Left lung (tissue), 10 donors: ENCODE results near the gene HLF. TPM values are rescaled to one million over a fixed set of nuclear protein-coding genes. Genes with fewer than 3 reads are reported as not detected.

Experiments used
- ATAC-seq: fragments of 200-7000 bp; cut with Tn5 transposase; one replicate; pipeline ENCODE4 v1.9.1; 2020; ENCODE audit warnings: moderate library complexity
- DNase-seq, 4 donors: peaks; one replicate each; pipeline ENCODE4 v3.0.0-alpha.2; 2013 to 2020
- H3K27ac ChIP-seq, 2 donors: fragments of 200-600 bp; sonication (generic) in 1 of 2; one replicate each; pipeline versions ENCODE4 v1.5.0 to v1.8.0; 2020 to 2021
- H3K27me3 ChIP-seq, 2 donors: fragments of 200-600 bp; sonication (generic) in 1 of 2; one replicate each; pipeline versions ENCODE4 v1.5.0 to v1.8.0; 2020 to 2021
- H3K36me3 ChIP-seq, 2 donors: fragments of 200-600 bp; sonication (generic) in 1 of 2; one replicate each; pipeline versions ENCODE4 v1.5.0 to v1.8.0; 2020 to 2021
- H3K4me1 ChIP-seq, 2 donors: fragments of 200-600 bp; one replicate each; pipeline ENCODE4 v1.8.0; 2021
- H3K4me3 ChIP-seq, 2 donors: fragments of 200-600 bp; sonication (generic) in 1 of 2; one replicate each; pipeline versions ENCODE4 v1.5.0 to v1.8.0; 2020 to 2021; ENCODE audit warnings: mild to moderate bottlenecking in 1 of 2
- H3K9me3 ChIP-seq, 2 donors: fragments of 200-600 bp; sonication (generic) in 1 of 2; one replicate each; pipeline versions ENCODE4 v1.5.0 to v1.8.0; 2020 to 2021
- CTCF ChIP-seq, 2 donors: fragments of 200-600 bp; sonication (generic) in 1 of 2; IDR thresholded peaks; one replicate each; pipeline versions ENCODE4 v1.5.0 to v1.8.0; 2021; ENCODE audit warnings: antibody characterized with exemption in 2 of 2
- intact Hi-C, 2 donors: fragments of 100-400 bp; cut with DNase I; formaldehyde crosslinking; loops; one replicate each; pipeline versions ENCODE4 v1.11.2 to v1.14.2; 2022
- polyA plus RNA-seq, 6 donors: library from polyadenylated mRNA; unstranded; fragments of 120-200 nt; gene quantifications; one replicate each; pipeline ENCODE4 v1.2.1, GENCODE V29; 2013; ENCODE audit not compliant: insufficient read length in 6 of 6
- total RNA-seq, 2 donors: library from RNA; stranded (reverse); fragmentation: NEBNext Ultra II Directional; extraction: Animal tissue kit (Norgen Biotek cat#: 25700); gene quantifications; one replicate each; pipeline ENCODE4 v1.2.1, GENCODE V29; 2021
- donor health status: DM: no; HTN: yes; CAD: no.
- donor health status: DM: no; HTN: no; CAD: no.

Gene HLF
- total and polyA plus RNA-seq, 8 donors = 3.0 to 9.9 (median 4.8) TPM

GRCh38 chr17:55314784-55315491 lies 50.2 kb downstream of the HLF start:
- no peaks in the 10 kb centered on the region for H3K4me1 ChIP-seq
- H3K27me3 ChIP-seq = no peaks in the 10 kb centered on the region
- H3K36me3 ChIP-seq = no peaks in the 10 kb centered on the region
- no peaks in the 10 kb centered on the region for H3K9me3 ChIP-seq
- TF ChIP-seq CTCF (IDR thresholded peaks at IDR 0.05) = no peak
- H3K27ac ChIP-seq = no peak overlapping the region
- ATAC-seq = no peak
- H3K4me3 ChIP-seq = no peak overlapping the region
- DNase-seq = no peak
- intact Hi-C loops = no loop called here

- no peaks in the 10 kb centered on the region for H3K27me3 ChIP-seq
These were observed 51.7 kb downstream of the HLF start for GRCh38 chr17:55316499-55316898.

GRCh38 chr17:55317284-55317683 lies 52.5 kb downstream of the HLF start:
- Histone ChIP-seq H3K4me3 (no peak overlapping the region), H3K9me3 (no peaks in the 10 kb centered on the region), H3K36me3 (peaks cover 0 to 4% of the 10 kb centered on the region in 2 donors), H3K27me3 (no peaks in the 10 kb centered on the region), H3K4me1 (no peaks in the 10 kb centered on the region), H3K27ac (no peak overlapping the region)
- no peak for DNase-seq
- intact Hi-C loops = no loop called here
- no peak for ATAC-seq
- no peak for TF ChIP-seq CTCF (IDR thresholded peaks at IDR 0.05)

More at GRCh38 chr17:55316499-55316898, 51.7 kb downstream of the HLF start:
- Histone ChIP-seq H3K36me3 (peaks cover 0 to 4% of the 10 kb centered on the region in 2 donors), H3K4me1 (no peaks in the 10 kb centered on the region), H3K9me3 (no peaks in the 10 kb centered on the region), H3K4me3 (no peak overlapping the region), H3K27ac (no peak overlapping the region)
- intact Hi-C loops = no loop called here
- ATAC-seq (no peak), DNase-seq (no peak)
- TF ChIP-seq CTCF (IDR thresholded peaks at IDR 0.05) = no peak

- Histone ChIP-seq H3K27ac (no peak overlapping the region), H3K9me3 (no peaks in the 10 kb centered on the region), H3K36me3 (peaks cover 0 to 4% of the 10 kb centered on the region in 2 donors), H3K27me3 (no peaks in the 10 kb centered on the region), H3K4me1 (no peaks in the 10 kb centered on the region), H3K4me3 (no peak overlapping the region)
- no peak for TF ChIP-seq CTCF (IDR thresholded peaks at IDR 0.05)
- intact Hi-C loops = no loop called here
- ATAC-seq (no peak), DNase-seq (no peak)
These were observed 53.3 kb downstream of the HLF start for GRCh38 chr17:55318081-55318480.

- Histone ChIP-seq H3K27me3 (no peaks in the 10 kb centered on the region), H3K4me3 (no peak overlapping the region), H3K9me3 (no peaks in the 10 kb centered on the region), H3K27ac (no peak overlapping the region), H3K4me1 (no peaks in the 10 kb centered on the region), H3K36me3 (peaks cover 0 to 4% of the 10 kb centered on the region in 2 donors)
- intact Hi-C loops = no loop called here
- no peak for TF ChIP-seq CTCF (IDR thresholded peaks at IDR 0.05)
- DNase-seq (no peak), ATAC-seq (no peak)
These were observed 54.1 kb downstream of the HLF start for GRCh38 chr17:55318715-55319487.
